Activated CD8-positive, alpha-beta memory T cell treated with anti-CD3 and anti-CD28 coated beads, Interleukin-2, amount 50 U/mL, for 48 hours (primary cell): Measurements from ENCODE around the gene CD44.
A peak's percentile ranks its signal among the peaks of the same experiment; 100 is the strongest.
"Not testable (repeated sequence)": the region's sequence is repeated elsewhere in the genome, so short reads cannot be mapped to it uniquely, and the experiment has no call there.

Experiments
- DNase-seq: peaks from one replicate; pipeline ENCODE4 v3.0.0-alpha.2; 2020

Gene CD44

GRCh38 chr11:35138943-35139721 is at the start of gene CD44:
CD44 (plus strand) TSS chr11:35139171; CDS start chr11:35139304, 133 bp downstream.
- DNase-seq: peak; percentile 82

DNA sequence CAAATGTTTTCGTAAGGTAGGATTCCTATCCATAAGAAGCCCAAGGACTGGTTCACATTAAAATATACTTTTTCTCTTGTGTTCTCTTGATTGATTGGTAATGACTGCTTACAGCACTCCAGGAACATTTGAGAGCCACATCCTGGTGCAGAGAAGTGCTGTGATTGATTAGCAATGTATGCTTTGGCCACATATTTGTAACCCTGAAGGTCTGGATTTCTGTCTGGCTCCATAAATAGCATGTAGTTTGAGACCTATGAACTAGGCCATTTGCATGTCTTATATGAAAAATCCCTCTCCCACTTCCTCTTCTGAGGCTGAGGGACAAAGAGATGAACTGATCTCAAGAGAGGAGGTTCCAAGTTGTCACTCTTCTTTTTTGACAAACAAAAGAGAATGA is 49.3 kb upstream of the CD44 start:
- DNase-seq: no peak

DNA sequence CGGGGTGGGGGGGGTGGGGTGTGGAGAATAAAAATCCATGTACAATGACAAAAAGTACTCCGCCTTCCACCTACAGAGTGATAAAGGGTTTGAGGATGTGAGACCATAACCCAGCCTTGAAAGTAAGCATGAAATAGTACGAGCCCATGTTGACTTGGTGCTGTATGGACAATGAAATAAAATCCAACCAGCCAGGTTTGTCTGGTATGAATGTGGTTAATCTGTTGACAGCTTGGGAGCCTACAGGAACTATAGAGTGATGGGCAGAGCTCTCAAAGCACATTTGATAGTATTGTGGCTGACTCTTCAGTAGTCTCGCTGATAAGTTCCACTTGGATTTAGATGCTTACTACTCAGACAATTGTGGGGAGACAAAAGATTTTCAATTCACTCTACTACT is 48.8 kb upstream of the CD44 start:
- DNase-seq: no peak

DNA sequence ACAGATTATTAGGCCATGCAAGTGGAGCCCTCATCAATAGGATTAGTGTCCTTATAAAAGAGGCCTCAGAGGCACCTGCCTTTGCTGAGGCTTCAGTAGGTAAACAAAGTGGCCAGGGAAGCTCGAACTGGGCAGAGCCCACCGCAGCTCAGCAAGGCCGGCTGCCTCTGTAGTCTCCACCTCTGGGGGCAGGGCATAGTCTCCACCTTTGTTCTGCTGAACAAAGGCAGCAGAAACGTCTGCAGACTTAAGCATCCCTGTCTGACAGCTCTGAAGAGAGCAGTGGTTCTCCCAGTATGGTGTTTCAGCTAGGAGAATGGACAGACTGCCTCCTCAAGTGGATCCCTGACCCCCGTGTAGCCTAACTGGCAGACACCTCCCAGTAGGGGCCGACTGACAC is 48.0 kb upstream of the CD44 start:
- DNase-seq: not testable (repeated sequence)

DNA sequence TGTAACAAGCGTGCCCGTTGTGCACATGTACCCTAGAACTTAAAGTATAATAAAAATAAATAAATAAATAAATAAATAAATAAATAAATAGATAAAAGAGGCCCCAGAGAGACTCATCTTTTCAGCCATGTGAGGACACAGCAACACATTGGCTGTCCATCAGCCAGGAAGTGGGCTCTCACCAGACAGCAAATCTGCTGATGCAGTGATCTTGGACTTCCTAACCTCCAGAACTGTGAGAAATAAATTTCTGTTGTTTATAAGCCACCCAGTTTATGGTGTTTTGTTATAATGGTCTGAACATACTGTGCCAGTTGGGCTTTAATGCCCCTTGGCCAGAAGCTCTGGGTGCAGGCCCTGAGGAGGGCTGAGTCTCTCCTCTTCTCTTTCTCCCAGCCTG is 42.2 kb upstream of the CD44 start:
- no peak for DNase-seq

DNA sequence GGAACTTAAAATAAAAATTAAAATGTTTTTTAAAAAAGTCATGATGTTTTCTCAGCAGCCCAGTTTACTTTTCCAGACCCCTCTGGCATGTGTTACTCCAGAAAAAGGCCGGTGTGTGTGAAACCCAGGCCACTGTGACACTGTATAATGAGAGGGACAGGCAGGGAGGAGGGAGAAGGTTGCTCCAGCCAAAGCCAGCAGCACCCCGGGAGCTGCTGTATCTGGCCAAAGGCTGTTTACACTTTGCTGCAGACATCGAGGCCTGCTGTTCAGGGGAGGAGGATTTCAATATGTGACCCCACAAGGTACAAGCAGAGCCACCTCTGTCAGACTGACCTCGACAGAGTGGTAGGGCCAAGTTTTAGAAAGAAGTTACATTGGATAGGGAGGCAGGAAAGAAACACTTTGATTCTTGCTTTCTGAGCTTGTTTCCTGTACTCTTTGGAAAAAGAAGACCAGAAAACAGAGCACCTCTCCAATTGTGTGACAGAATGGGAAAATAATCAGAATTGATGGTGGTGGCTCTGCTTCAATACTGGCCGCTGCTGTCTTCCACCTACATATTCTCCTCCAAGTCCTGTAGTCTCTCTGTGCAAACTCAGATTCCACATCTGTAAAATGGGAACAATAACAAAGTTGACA is 41.0 kb upstream of the CD44 start:
- no peak for DNase-seq

DNA sequence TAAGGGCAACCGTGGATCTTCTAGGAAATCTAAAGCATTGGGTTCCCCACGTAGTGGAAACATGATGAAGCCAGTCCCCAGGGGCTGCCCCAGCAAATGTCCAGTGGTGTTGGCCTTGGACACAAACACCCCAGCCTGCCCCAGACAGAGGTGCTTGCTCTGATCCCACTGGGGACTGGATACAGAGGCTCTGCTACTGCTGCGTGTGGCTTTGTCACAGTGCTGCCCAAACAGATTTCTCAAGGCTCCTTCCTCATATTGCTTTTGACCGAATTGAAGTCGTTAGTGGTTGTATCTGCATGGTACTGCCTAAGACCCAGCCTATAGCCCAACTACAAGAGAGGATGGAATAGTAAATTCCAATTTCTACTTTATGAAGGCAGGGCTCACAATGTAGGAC is 40.1 kb upstream of the CD44 start:
- no peak for DNase-seq

DNA sequence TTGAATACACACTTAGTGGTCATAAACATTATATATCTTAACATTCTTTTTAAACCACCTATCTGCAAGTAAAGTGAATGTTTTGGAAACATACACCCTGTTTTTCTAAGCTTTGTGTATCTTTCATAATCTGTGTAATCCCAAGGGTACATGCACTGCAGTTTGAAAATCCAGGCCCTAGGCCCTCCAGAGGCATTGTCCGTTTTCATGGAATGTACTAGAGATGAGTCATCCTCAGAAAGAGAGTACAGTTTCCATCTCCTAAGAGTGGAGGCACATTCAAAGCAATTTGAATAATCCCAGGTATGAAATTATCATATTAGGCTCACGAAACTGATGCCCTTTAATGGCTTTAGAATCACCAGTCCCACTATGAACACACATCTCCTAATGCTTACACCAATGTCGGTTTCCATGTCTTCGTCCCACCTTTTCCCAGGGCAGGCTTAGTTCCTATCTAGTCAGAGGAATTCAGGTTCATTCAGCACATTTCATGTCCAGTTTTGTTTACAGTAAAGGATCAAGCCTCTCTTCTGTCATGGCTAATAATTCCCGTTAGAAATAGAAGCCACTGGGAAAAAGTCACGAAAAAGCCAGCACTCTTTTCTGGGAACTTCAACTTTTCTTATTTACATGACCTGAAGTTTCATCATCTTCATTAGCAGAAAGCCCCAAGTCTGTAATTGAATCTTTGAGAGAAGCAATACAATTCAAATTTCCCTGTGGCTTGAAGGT is 39.5 kb upstream of the CD44 start:
- DNase-seq: no peak

DNA sequence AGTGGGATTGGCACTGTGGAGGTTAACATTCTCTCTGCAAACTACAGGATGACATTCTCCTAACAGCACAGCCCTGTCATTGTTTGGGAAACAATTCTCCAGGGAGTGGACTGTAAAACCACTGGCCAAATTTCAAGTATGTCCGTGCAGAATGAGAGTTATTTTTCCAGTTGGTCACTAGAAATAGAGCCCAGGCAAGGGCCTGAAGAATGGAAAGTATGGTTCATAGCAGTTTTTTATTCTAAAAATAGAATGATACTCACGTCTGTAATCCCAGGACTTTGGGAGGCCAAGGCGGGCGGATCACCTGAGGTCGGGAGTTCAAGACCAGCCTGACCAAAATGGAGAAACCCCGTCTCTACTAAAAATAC is 39.0 kb upstream of the CD44 start:
- DNase-seq: no peak

DNA sequence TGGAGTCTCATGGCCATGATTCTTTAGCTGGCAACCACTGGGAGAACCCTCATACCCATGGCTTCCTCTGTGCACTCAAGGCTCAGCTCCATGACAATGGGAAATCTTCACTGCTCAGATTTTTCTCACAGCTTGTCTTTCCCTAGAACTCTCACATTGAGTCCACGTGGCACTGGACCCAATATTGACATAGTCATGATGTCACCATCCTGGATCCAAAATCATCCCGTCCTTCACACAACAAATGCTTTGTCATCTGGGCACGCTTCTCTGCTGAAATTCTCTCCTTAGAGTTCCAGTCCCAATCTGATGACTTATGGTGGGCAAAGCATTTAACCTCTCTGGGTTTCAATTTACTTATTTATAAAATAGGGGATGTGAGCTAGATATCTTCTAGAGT is 37.7 kb upstream of the CD44 start:
- DNase-seq: no peak

- no peak for DNase-seq
These were observed 36.7 kb upstream of the CD44 start for GRCh38 chr11:35102267-35102666.

DNA sequence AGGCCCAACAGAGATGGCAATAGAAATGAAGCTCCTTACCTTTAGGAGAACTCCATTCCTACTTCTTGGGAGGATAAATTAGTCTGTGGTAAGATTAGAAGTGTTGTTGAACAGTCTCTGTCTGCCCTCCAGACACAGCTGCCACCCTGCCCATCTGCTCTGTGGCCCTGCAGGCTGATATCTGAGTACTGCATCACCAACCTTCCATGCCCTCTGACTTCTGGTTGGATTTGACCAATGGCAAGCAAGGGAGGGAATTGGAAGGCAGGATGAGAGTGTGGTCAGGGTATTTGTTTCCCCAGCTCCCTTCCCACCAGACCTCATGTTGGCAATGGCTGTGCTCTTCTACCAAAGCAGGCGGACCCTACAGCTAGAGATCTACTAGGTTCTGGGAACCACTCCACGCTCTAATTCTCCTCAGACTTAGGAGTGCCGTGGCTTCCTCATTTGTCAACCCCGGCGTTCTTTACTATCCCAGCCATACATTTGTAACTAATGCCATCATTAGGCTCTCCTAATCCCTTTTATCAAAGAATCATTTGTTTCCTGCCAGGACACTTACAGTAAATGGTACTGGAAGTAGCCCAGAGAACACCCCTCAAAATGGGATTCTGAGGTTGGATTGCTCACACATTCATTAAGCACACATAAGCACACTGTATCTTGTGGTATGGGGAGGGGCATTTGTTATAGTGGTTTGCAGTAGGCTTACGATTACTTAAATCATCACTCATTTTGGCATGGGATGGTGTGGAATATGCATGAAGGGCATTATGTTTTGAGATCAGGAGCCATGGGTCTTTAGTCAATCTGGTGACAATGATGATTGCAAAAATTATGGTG is 35.4 kb upstream of the CD44 start:
- no peak for DNase-seq

- no peak for DNase-seq
These were observed 34.3 kb upstream of the CD44 start for GRCh38 chr11:35104655-35105054.

DNA sequence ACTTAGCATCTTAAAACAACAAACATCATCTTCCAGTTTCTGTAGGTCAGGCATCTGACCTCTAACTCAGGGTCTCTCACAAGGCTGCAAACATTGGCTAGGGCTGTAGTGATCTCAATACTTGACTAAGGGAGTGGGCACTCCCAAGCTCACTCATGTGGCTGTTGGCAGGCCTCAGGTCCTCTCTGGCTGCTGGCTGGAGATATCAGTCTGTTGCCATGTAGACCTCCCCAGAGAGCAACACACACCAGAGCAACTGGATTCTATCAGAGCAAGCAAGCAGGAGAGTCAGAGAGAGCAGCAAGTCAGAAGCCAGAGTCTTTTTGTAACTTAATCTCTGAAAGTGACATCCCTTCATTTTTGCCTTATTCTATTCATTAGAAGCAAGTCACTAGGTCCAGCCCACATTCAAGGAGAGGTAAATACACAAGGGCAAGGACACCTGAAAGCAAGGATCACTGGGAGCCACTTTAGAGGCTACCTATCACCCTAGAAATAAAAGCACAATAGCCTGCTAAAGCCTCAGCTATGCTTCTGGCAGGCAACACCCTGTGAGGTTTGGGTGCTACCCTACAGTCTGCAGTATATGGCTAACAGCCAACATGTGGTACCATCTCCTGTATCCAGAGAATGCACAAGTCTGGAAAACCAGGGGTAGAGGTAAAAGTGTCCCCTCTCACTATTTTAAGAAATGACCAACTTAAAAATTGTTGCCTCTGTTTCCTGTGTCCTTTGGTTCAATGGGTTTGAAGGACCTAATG is 33.5 kb upstream of the CD44 start:
- no peak for DNase-seq

DNA sequence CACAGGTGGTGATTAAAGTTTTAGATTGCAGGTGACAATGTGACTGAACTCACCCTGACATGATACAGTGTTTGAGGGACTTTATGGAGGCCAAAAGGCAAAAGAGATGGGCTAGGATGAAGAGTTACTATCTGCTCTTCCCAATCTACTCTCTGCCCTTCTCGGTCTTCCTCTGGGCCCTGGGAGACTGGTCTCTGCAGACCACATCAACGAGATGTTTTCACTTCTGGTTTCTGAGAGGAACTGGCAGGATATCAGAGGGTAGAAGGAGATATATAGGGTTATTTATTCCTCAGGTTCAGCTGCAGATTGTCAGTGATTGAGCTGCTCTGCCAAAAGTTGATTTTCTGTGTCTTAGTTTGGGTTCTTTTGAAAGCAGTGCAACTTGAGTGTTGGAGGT is 32.4 kb upstream of the CD44 start:
- DNase-seq: no peak

DNA sequence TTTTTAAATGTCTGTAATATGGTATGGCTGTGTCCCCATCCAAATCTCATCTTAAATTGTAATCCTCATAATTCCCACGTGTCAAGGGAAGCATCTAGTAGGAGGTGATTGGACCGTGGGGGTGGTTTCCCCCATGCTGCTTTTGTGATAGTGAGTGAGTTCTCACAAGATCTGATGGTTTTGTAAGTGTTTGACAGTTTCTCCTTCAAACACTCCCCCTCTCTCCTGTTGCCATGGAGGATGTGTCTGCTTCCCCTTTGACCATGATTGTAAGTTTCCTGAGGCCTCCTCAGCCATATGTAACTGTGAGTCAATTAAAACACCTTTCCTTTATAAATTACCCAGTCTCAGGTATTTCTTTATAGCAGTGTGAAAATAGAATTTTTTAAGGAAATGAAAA is 31.1 kb upstream of the CD44 start:
- no peak for DNase-seq

DNA sequence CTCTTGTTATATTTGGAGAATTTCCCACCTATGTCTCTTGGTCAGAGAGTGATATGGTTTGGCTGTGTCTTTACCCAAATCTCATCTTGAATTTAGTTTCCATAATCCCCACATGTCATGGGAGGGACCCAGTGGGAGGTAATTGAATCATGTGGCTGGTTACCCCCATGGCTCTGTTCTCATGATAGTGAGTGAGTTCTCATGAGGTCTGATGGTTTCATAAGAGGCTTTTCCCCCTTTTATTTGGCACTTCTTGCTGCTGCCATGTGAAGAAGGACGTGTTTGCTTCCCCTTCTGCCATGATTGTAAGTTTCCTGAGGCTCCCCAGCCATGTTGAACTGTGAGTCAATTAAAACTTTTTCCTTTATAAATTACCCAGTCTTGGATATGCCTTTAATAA is 30.6 kb upstream of the CD44 start:
- not testable (repeated sequence) for DNase-seq

DNA sequence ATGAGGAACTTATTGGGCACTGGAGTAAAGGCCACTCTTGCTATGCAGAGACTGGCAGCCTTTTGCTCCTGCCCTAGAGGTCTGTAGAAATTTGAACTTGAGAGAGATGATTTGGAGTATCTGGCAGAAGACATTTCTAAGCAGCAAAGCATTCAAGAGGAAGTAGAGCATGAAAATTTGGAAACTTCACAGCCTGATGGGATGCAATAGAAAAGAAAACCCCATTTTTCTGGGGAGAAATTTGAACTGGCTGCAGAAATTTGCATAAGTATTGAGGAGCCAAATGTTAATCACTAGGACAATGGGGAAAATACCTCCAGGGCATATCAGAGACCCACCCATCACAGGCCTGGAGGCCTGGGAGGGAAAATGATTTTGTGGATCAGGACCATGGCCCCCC is 29.9 kb upstream of the CD44 start:
- no peak for DNase-seq

GRCh38 chr11:35109827-35110226 is 29.1 kb upstream of the CD44 start:
- no peak for DNase-seq

- no peak for DNase-seq
These were observed 27.6 kb upstream of the CD44 start for GRCh38 chr11:35111161-35112055.
